HUES64 (cell line): ENCODE results near the gene HNRNPR.

Experiments used
- H3K27ac ChIP-seq: 2 replicates; pipeline ENCODE4 v1.7.0; 2013; ENCODE audit warnings: low read depth, low read length, inconsistent platforms
- H3K27me3 ChIP-seq: 2 replicates; pipeline ENCODE4 v1.6.1; 2013; ENCODE audit warnings: mild to moderate bottlenecking, low read length; ENCODE audit not compliant: insufficient read depth
- H3K36me3 ChIP-seq: 2 replicates; pipeline ENCODE4 v1.6.1; 2013; ENCODE audit warnings: mild to moderate bottlenecking, low read length; ENCODE audit not compliant: insufficient read depth
- H3K4me1 ChIP-seq: 2 replicates; pipeline ENCODE4 v1.6.1; 2013; ENCODE audit warnings: mild to moderate bottlenecking, low read length, moderate library complexity; ENCODE audit not compliant: insufficient read depth
- H3K4me3 ChIP-seq: 2 replicates; pipeline ENCODE4 v1.5.1; 2013; ENCODE audit warnings: mild to moderate bottlenecking, low read length, moderate library complexity
- H3K9ac ChIP-seq: 2 replicates; pipeline ENCODE4 v1.6.1; 2013; ENCODE audit warnings: mild to moderate bottlenecking, low read depth, low read length
- H3K9me3 ChIP-seq: 2 replicates; pipeline ENCODE4 v1.6.1; 2013; ENCODE audit warnings: low read depth, low read length; ENCODE audit not compliant: insufficient read depth
- WGBS: fragments of 150-250, 120-280 bp; methylation state at CpG from one replicate; pipeline ENCODE4 v1.1.7; 2013; ENCODE audit warnings: missing lambda C conversion rate; 5-methylcytosine and 5-hydroxymethylcytosine counted together

The HNRNPR gene

GRCh38 chr1:23304140-23304620, 39.9 kb downstream of the HNRNPR start:
- WGBS, result 94% methylated on average over 4 of the region's 4 CpGs
- H3K4me3 ChIP-seq, result no peak overlapping the region
- H3K27me3 ChIP-seq, result no peaks in the 10 kb centered on the region
- no peak overlapping the region for H3K9ac ChIP-seq
- H3K27ac ChIP-seq, result no peak overlapping the region
- H3K9me3 ChIP-seq, result no peaks in the 10 kb centered on the region
- H3K4me1 ChIP-seq, result peaks cover 8% of the 10 kb centered on the region
- peaks cover 94% of the 10 kb centered on the region for H3K36me3 ChIP-seq

GRCh38 chr1:23303524-23303923, 40.6 kb downstream of the HNRNPR start:
- Histone ChIP-seq H3K36me3 (peaks cover 94% of the 10 kb centered on the region), H3K4me3 (no peak overlapping the region), H3K4me1 (peaks cover 2% of the 10 kb centered on the region; the same call in 1 of the 2 replicates), H3K9ac (no peak overlapping the region), H3K27ac (no peak overlapping the region), H3K27me3 (no peaks in the 10 kb centered on the region), H3K9me3 (no peaks in the 10 kb centered on the region)
- 100% methylated on average over 2 of the region's 2 CpGs for WGBS

GRCh38 chr1:23296931-23297330, 47.2 kb downstream of the HNRNPR start:
- Histone ChIP-seq H3K36me3 (peaks cover 68% of the 10 kb centered on the region), H3K9ac (no peak overlapping the region), H3K27me3 (no peaks in the 10 kb centered on the region), H3K9me3 (no peaks in the 10 kb centered on the region), H3K4me3 (no peak overlapping the region), H3K27ac (no peak overlapping the region), H3K4me1 (no peaks in the 10 kb centered on the region)
- WGBS, result 100% methylated on average over 1 of the region's 2 CpGs

DNA sequence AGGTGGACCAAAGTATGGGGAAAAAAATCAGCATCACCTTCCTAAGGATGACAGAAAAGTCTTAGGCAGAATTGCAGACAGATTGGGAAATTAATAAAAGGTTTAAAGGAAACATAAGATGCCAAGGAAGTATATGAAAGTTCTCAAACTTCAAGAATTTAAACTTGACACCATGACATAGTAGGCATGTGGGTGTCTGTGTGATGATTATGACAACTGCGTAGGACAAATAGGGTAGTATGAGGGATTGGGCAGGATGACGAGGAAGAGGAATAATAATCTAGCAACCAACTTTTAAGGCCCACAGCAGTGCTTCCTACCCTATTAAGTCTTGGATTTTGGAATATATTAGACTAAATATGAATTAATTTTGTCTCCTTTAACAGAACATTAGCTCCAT, 52.4 kb downstream of the HNRNPR start:
- H3K36me3 ChIP-seq, result peaks cover 53% of the 10 kb centered on the region
- no peak overlapping the region for H3K4me3 ChIP-seq
- H3K9me3 ChIP-seq, result no peaks in the 10 kb centered on the region
- WGBS, result 92% methylated on average over 2 of the region's 2 CpGs
- no peaks in the 10 kb centered on the region for H3K4me1 ChIP-seq
- no peaks in the 10 kb centered on the region for H3K27me3 ChIP-seq
- H3K27ac ChIP-seq, result no peak overlapping the region
- no peak overlapping the region for H3K9ac ChIP-seq

DNA sequence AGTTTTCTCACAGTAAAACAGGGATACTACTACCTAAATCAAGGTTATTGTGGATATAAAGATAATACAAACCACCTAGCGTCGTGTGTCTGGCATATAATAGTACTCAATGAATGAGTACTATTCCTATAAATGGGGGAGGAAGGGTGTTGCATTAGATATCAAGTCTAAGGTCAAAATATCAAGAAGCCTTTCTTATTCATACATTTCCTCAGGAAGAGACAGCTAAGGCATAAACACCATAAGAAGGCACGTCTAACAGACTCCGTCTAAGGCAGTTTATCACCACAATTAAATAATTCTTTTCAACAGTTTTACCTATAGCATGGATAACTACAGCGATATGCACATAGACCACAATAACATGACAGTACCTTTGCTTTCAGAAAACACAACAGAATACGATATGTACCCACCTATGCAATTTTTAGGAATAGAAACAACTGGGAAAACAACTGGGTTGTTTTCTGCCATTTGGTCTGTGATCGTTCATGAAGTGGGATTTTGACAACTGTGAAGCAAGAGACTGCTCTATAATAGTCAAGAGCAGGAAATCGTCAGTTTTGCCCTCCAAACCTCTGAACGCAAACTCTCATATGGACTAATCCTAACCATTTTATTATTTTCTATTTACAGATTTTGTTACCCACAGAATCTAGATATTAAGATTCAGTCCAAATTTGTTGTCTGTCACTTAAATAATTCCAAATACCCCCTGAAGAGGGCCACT, 53.1 kb downstream of the HNRNPR start:
- peaks cover 53% of the 10 kb centered on the region for H3K36me3 ChIP-seq
- no peaks in the 10 kb centered on the region for H3K27me3 ChIP-seq
- 92% methylated on average over 7 of the region's 9 CpGs for WGBS
- no peak overlapping the region for H3K4me3 ChIP-seq
- H3K9ac ChIP-seq, result no peak overlapping the region
- no peaks in the 10 kb centered on the region for H3K9me3 ChIP-seq
- H3K27ac ChIP-seq, result no peak overlapping the region
- no peaks in the 10 kb centered on the region for H3K4me1 ChIP-seq

DNA sequence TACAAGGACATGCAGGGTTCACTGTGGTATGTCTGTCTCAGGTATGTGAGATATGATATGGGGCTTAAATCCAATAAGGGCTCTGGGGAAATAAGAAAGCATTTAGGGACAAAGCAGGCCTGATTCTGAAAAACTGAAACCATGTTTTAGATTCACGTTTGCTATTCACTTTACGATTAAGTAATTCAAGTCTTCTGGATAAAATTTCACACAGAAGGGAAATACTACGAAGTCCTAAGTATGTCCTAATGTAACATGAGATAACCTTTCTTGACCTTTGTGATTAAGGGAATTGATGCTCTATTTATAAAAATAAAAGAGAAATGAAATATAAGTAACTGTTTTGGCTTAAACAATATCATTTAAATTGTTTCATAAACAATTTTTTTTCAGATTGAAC, 55.4 kb downstream of the HNRNPR start:
- Histone ChIP-seq H3K9ac (no peak overlapping the region), H3K27me3 (no peaks in the 10 kb centered on the region), H3K36me3 (peaks cover 60% of the 10 kb centered on the region), H3K4me3 (no peak overlapping the region), H3K4me1 (no peaks in the 10 kb centered on the region), H3K9me3 (no peaks in the 10 kb centered on the region), H3K27ac (no peak overlapping the region)
- WGBS, result 95% methylated on average over 3 of the region's 3 CpGs

- peaks cover 65% of the 10 kb centered on the region for H3K36me3 ChIP-seq
- H3K4me3 ChIP-seq, result no peak overlapping the region
- no peaks in the 10 kb centered on the region for H3K9me3 ChIP-seq
- no peak overlapping the region for H3K27ac ChIP-seq
- no peaks in the 10 kb centered on the region for H3K27me3 ChIP-seq
- H3K9ac ChIP-seq, result no peak overlapping the region
- no peaks in the 10 kb centered on the region for H3K4me1 ChIP-seq
These were observed 55.9 kb downstream of the HNRNPR start for GRCh38 chr1:23288201-23288600.

- H3K4me3 ChIP-seq, result no peak overlapping the region
- H3K27me3 ChIP-seq, result no peaks in the 10 kb centered on the region
- no peak overlapping the region for H3K9ac ChIP-seq
- peaks cover 83% of the 10 kb centered on the region for H3K36me3 ChIP-seq
- no peaks in the 10 kb centered on the region for H3K9me3 ChIP-seq
- H3K27ac ChIP-seq, result no peak overlapping the region
- 100% methylated on average over 1 of the region's 1 CpG for WGBS
- H3K4me1 ChIP-seq, result no peaks in the 10 kb centered on the region
These were observed 57.7 kb downstream of the HNRNPR start for GRCh38 chr1:23286401-23286800.

DNA sequence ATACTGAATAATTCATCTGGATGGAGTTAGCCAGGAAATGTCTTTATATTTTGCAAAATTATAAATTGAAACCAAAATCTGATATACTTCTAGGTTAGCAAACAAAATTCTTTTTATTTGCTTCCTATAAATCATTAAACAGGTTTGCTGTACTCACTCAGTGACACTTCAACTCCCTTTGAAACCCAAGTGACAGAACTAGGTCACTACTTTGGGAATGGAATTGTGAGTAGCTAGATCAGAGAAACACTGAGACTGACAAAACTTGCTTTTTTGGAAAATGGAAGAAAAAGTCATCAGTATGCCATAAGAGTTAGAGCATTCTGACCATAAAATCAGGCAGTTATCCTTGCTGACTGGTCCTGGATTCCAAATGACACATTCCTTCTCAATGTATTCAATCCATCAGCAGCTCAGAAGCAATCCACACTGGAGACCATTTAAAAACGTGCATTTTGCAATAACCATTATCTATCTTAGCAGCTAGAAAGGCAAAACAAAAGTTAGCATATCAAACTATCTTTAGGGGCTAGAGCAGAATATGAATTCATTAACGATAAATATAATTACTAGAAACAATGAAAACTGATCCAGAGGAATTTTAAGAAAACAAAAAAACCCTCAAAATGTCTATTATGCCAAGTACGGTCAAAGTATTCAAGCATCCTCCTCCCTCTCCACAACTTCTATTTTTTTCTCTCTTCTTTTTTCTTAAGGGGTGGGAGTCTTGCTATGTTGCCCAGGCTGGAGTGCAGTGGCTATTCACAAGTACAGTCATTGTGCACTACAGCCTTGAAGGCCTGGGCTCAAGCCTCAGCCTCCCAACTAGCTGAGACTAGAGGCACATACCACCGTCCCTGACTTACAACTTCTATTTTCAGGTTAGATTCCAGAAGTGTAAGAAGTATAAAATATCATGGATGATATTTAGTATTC, 60.1 kb downstream of the HNRNPR start:
- Histone ChIP-seq H3K4me3 (no peak overlapping the region), H3K27ac (no peak overlapping the region), H3K9me3 (no peaks in the 10 kb centered on the region), H3K36me3 (peaks cover 76% of the 10 kb centered on the region), H3K27me3 (no peaks in the 10 kb centered on the region), H3K4me1 (no peaks in the 10 kb centered on the region), H3K9ac (no peak overlapping the region)
- WGBS, result 95% methylated on average over 3 of the region's 4 CpGs

- Histone ChIP-seq H3K36me3 (peaks cover 66% of the 10 kb centered on the region), H3K4me1 (no peaks in the 10 kb centered on the region)
These were observed 61.1 kb downstream of the HNRNPR start for GRCh38 chr1:23282957-23283356.

GRCh38 chr1:23278717-23279116, 65.4 kb downstream of the HNRNPR start:
- Histone ChIP-seq H3K4me3 (no peak overlapping the region), H3K27ac (no peak overlapping the region), H3K4me1 (no peaks in the 10 kb centered on the region), H3K27me3 (no peaks in the 10 kb centered on the region), H3K36me3 (peaks cover 31% of the 10 kb centered on the region), H3K9me3 (no peaks in the 10 kb centered on the region), H3K9ac (no peak overlapping the region)
- 96% methylated on average over 2 of the region's 2 CpGs for WGBS

More at GRCh38 chr1:23282957-23283356, 61.1 kb downstream of the HNRNPR start:
- no peak overlapping the region for H3K4me3 ChIP-seq
- H3K27ac ChIP-seq, result no peak overlapping the region
- H3K9me3 ChIP-seq, result no peaks in the 10 kb centered on the region
- 92% methylated on average over 5 of the region's 5 CpGs for WGBS
- no peak overlapping the region for H3K9ac ChIP-seq
- H3K27me3 ChIP-seq, result no peaks in the 10 kb centered on the region
